OCI-LY7 (cell line): ENCODE measurements around the gene HERC2. TPM values are rescaled to one million over a fixed set of nuclear protein-coding genes. Genes with fewer than 3 reads are reported as not detected.

Experiments
- BruUV-seq: library from RNA; stranded (reverse); fragments of 400-500 nt; replicated peaks from 2 replicates; lab custom pipeline; 2021; lab: Mats Ljungman, UMichigan
- CTCF ChIA-PET: fragments of 300-600 bp; sonication (Branson Sonifier 250); formaldehyde crosslinking; loops from one replicate; lab custom pipeline; 2022; ENCODE audit warnings: antibody characterized with exemption; ENCODE audit not compliant: unreplicated experiment; lab: Charles Lee
- POLR2A ChIA-PET: fragments of 300-600 bp; sonication (Branson Sonifier 250); formaldehyde crosslinking; loops from one replicate; lab custom pipeline; 2022; ENCODE audit warnings: antibody characterized with exemption; lab: Charles Lee
- DNase-seq: peaks from one replicate; pipeline ENCODE4 v3.0.0-alpha.2; 2015; ENCODE audit warnings: low spot score
- H2AFZ ChIP-seq: fragments of 200-600 bp; sonication (generic), shearing (Covaris generic); 2 replicates; pipeline ENCODE4 v1.6.1; 2014; ENCODE audit warnings: mild to moderate bottlenecking, antibody characterized with exemption, low read length, moderate library complexity
- H3K27ac ChIP-seq: fragments of 200-600 bp; sonication (generic); 2 replicates; pipeline ENCODE4 v1.5.1; 2014; ENCODE audit warnings: mixed run types, low read depth, mild to moderate bottlenecking, moderate library complexity, low read length, inconsistent platforms; ENCODE audit not compliant: poor library complexity, severe bottlenecking
- H3K36me3 ChIP-seq: fragments of 200-600 bp; sonication (generic); 2 replicates; pipeline ENCODE4 v1.6.1; 2014; ENCODE audit warnings: mild to moderate bottlenecking, antibody characterized with exemption, low read length, moderate library complexity, mixed read lengths; ENCODE audit not compliant: insufficient read depth
- H3K4me1 ChIP-seq: fragments of 200-600 bp; sonication (generic); 2 replicates; pipeline ENCODE4 v1.5.1; 2014; ENCODE audit warnings: mild to moderate bottlenecking, low read length; ENCODE audit not compliant: insufficient read depth, poor library complexity, severe bottlenecking
- H3K4me2 ChIP-seq: fragments of 200-600 bp; sonication (generic); 2 replicates; pipeline ENCODE4 v1.6.1; 2014; ENCODE audit warnings: mild to moderate bottlenecking, low read length
- H3K4me3 ChIP-seq: fragments of 200-600 bp; sonication (generic); 2 replicates; pipeline ENCODE4 v1.5.1; 2014; ENCODE audit warnings: mild to moderate bottlenecking, low read depth, low read length; ENCODE audit not compliant: poor library complexity, severe bottlenecking
- H3K79me2 ChIP-seq: fragments of 200-600 bp; sonication (generic); 2 replicates; pipeline ENCODE4 v1.6.1; 2016; ENCODE audit warnings: low read depth, mild to moderate bottlenecking, low read length, moderate library complexity, mixed read lengths; ENCODE audit not compliant: insufficient read depth
- H3K9me2 ChIP-seq: fragments of 200-600 bp; sonication (generic); 2 replicates; pipeline ENCODE4 v1.6.1; 2016; ENCODE audit warnings: mild to moderate bottlenecking, low read length, mixed read lengths; ENCODE audit not compliant: insufficient read depth
- H3K9me3 ChIP-seq: fragments of 200-600 bp; sonication (generic); 2 replicates; pipeline ENCODE4 v1.6.1; 2014; ENCODE audit warnings: mild to moderate bottlenecking, mixed run types, low read length, mixed read lengths
- H4K20me1 ChIP-seq: fragments of 200-600 bp; sonication (generic); 2 replicates; pipeline ENCODE4 v1.6.1; 2014; ENCODE audit warnings: mild to moderate bottlenecking, antibody characterized with exemption, low read length, moderate library complexity, mixed read lengths; ENCODE audit not compliant: insufficient read depth
- CTCF ChIP-seq: fragments of 200-600 bp; sonication (generic); conservative IDR thresholded peaks from 2 replicates; pipeline ENCODE4 v1.5.1; 2014; ENCODE audit warnings: mild to moderate bottlenecking, antibody characterized with exemption, low read length, moderate library complexity, mixed read lengths
- EZH2phosphoT487 ChIP-seq: fragments of 200-600 bp; sonication (generic); IDR thresholded peaks from 2 replicates; pipeline ENCODE4 v1.6.1; 2018; ENCODE audit warnings: low read depth, borderline replicate concordance, mild to moderate bottlenecking, mixed run types, antibody characterized with exemption, low read length, moderate library complexity, mixed read lengths
- intact Hi-C: fragments of 100-400 bp; cut with micrococcal nuclease; formaldehyde crosslinking; loops from one replicate; pipeline ENCODE4 v1.10.0; 2022; ENCODE audit not compliant: unreplicated experiment
- total RNA-seq, 2 experiments: library from RNA; depleted of rRNA in 1 of 2; stranded (reverse); fragments of >200 nt in 1 of 2; shearing (Covaris generic) in 1 of 2; gene quantifications; 2 replicates each; pipeline ENCODE4 v1.2.3, GENCODE V29; 2014 to 2022

Gene HERC2
- total RNA-seq, 2 experiments from 2014 or later = 55.5 to 94.0 TPM

- Histone ChIP-seq H3K9me2 (no peaks in the 10 kb centered on the region), H3K79me2 (no peaks in the 10 kb centered on the region), H3K27ac (no peak overlapping the region), H3K4me1 (no peaks in the 10 kb centered on the region), H3K4me3 (no peak overlapping the region), H3K4me2 (no peak overlapping the region), H3K36me3 (peaks cover 66% of the 10 kb centered on the region), H3K9me3 (no peaks in the 10 kb centered on the region), H4K20me1 (no peaks in the 10 kb centered on the region), H2AFZ (no peak overlapping the region)
- ChIA-PET CTCF (no interaction called here), POLR2A (no interaction called here)
- intact Hi-C loops = no loop called here
- no peak for DNase-seq
- TF ChIP-seq CTCF (no peak), EZH2phosphoT487 (no peak)
- BruUV-seq = no TSS peak
Measured at GRCh38 chr15:28113394-28114113, 208.4 kb downstream of the HERC2 start.

GRCh38 chr15:28112962-28113361 lies 209.0 kb downstream of the HERC2 start:
- Histone ChIP-seq H3K4me3 (no peak overlapping the region), H3K4me1 (no peaks in the 10 kb centered on the region), H2AFZ (no peak overlapping the region), H3K36me3 (peaks cover 64% of the 10 kb centered on the region), H3K9me3 (no peaks in the 10 kb centered on the region), H4K20me1 (no peaks in the 10 kb centered on the region), H3K4me2 (no peak overlapping the region), H3K79me2 (no peaks in the 10 kb centered on the region), H3K27ac (no peak overlapping the region), H3K9me2 (no peaks in the 10 kb centered on the region)
- POLR2A ChIA-PET = no interaction called here
- no TSS peak for BruUV-seq
- TF ChIP-seq CTCF (no peak), EZH2phosphoT487 (no peak)
- CTCF ChIA-PET = no interaction called here
- intact Hi-C loops = no loop called here
- DNase-seq = no peak

GRCh38 chr15:28112101-28112760 lies 209.7 kb downstream of the HERC2 start:
- Histone ChIP-seq H3K9me3 (no peaks in the 10 kb centered on the region), H3K27ac (no peak overlapping the region), H3K4me2 (no peak overlapping the region), H3K36me3 (peaks cover 56% of the 10 kb centered on the region), H2AFZ (no peak overlapping the region), H3K9me2 (no peaks in the 10 kb centered on the region), H3K79me2 (no peaks in the 10 kb centered on the region), H4K20me1 (no peaks in the 10 kb centered on the region), H3K4me1 (no peaks in the 10 kb centered on the region), H3K4me3 (no peak overlapping the region)
- DNase-seq = no peak
- TF ChIP-seq CTCF = no peak
- no peak for TF ChIP-seq EZH2phosphoT487
- intact Hi-C loops = no loop called here
- BruUV-seq = no TSS peak
- CTCF ChIA-PET = no interaction called here
- POLR2A ChIA-PET = no interaction called here
